ENCODE results near the gene CALML3.

CALML3 gene

GRCh38 chr10:5498791-5499492 lies 25.8 kb upstream of the CALML3 start:
- no peak overlapping the region for H3K4me3 ChIP-seq (ENCODE audit: low read length)
- TF ChIP-seq, protein P1, sequence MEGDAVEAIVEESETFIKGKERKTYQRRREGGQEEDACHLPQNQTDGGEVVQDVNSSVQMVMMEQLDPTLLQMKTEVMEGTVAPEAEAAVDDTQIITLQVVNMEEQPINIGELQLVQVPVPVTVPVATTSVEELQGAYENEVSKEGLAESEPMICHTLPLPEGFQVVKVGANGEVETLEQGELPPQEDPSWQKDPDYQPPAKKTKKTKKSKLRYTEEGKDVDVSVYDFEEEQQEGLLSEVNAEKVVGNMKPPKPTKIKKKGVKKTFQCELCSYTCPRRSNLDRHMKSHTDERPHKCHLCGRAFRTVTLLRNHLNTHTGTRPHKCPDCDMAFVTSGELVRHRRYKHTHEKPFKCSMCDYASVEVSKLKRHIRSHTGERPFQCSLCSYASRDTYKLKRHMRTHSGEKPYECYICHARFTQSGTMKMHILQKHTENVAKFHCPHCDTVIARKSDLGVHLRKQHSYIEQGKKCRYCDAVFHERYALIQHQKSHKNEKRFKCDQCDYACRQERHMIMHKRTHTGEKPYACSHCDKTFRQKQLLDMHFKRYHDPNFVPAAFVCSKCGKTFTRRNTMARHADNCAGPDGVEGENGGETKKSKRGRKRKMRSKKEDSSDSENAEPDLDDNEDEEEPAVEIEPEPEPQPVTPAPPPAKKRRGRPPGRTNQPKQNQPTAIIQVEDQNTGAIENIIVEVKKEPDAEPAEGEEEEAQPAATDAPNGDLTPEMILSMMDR (IDR thresholded peaks at IDR 0.05; ENCODE audit: insufficient read depth, low read depth, low read length, missing control alignments): no peak
- DNase-seq (ENCODE audit: low read depth): no peak

- H3K4me3 ChIP-seq (ENCODE audit: low read length): no peak within 1 kb of the TSS
- no peak for DNase-seq (ENCODE audit: low read depth)
- TF ChIP-seq, protein P1 (IDR thresholded peaks at IDR 0.05; ENCODE audit: insufficient read depth, low read depth, low read length, missing control alignments): no peak
Observed at GRCh38 chr10:5499493-5500140, 25.1 kb upstream of the CALML3 start, which contains the start of gene CALML5. TSS of gene CALML5 (minus strand) at chr10:5499570. CDS start at chr10:5499438, 132 bp downstream.

DNA sequence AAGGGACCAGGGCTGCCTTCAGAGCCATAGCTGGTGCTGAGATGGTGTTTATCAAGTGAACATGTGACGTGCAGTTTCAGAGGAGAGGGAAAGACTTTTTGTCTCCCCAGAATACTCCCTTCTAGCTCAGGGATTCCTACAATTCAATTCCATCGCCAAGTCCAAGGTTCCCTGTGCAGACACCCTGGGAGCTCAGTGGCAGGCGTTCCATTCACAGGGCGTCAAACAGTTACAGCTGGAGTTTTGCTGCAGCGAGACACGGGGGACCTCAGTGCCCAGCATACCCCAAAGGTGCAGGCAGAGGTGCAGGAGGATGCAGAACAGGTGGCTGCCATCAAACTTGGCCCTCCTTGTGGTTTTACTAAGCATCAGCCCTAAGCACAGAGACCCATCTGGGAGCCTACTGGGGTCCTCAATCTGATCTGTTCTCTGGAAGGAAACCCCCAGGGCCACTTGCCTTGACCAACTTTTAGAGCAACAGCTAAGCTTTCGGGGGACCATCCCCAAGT lies 24.5 kb upstream of the CALML3 start:
- TF ChIP-seq, protein P1 (IDR thresholded peaks at IDR 0.05; ENCODE audit: insufficient read depth, low read depth, low read length, missing control alignments): no peak
- H3K4me3 ChIP-seq (ENCODE audit: low read length): no peak overlapping the region
- no peak for DNase-seq (ENCODE audit: low read depth)

GRCh38 chr10:5500910-5501309 lies 23.9 kb upstream of the CALML3 start:
- no peak overlapping the region for H3K4me3 ChIP-seq (ENCODE audit: low read length)
- no peak for DNase-seq (ENCODE audit: low read depth)
- TF ChIP-seq, protein P1 (IDR thresholded peaks at IDR 0.05; ENCODE audit: insufficient read depth, low read depth, low read length, missing control alignments): no peak

DNA sequence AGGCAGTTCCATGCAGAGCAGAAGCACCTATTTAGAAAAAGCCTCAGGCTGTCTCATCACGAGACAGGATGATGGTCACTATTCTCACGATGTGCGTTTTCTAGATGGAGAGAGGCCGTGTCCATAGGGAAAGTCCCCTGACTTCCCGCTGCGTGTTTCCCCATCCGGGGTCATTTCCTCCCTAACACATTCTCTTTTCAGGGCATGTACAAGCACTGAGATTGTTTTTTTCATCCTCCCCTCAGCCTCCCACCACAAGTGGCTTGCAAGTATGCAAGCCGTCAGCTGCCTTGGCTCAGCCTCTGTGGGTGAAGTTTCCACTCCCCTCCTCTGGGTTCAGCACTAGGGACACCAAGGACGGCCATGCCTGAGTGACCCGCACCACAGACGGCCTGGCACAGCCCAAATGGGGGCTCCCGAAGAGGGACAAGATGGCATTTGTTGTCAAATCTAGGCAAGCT lies 22.7 kb upstream of the CALML3 start:
- no peak for DNase-seq (ENCODE audit: low read depth)
- TF ChIP-seq, protein P1 (IDR thresholded peaks at IDR 0.05; ENCODE audit: insufficient read depth, low read depth, low read length, missing control alignments): no peak
- no peak overlapping the region for H3K4me3 ChIP-seq (ENCODE audit: low read length)

DNA sequence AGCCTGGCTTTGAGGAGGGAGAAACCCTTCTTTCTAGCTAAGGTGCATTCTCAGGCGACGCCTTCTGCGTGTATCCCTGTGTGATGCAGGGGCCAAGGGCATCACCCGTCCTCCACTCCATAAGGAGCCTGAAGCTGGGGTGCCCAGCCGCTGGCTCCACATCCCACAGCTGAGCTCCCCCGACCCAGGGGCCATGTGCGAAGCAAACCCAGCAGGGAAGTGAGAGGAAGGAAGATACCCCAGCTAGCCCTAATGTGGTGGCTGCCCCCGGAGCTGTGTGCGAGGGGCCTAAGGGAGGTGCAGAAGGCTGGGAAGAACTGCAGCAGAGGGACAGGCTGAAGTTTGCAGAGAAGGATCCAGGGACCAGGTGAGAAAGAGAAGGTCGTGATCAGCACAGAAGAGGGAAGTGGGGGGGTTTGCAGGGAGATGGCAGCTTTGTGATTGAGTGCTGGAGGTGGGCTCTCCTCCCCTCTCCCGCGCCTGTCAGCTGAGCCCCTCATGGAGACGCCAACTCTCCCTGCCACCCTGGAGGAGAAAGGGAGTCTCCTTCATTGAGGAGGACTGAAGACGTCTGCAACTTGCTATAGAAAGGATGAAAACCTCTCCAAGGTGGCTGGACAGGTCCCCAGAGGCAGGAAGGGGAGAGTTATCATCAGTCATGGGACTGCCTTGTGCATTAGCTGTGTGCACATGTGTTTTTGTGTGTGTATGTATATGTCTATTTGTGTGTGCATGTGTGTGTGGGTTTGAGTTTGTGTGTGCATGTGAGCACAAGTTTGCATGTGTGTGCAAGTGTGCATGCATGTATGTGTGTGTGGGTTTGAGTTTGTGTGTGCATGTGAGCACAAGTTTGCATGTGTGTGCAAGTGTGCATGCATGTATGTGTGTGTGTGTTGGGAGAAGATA lies 21.9 kb upstream of the CALML3 start:
- no peak overlapping the region for H3K4me3 ChIP-seq (ENCODE audit: low read length)
- DNase-seq (ENCODE audit: low read depth): no peak
- TF ChIP-seq, protein P1 (IDR thresholded peaks at IDR 0.05; ENCODE audit: insufficient read depth, low read depth, low read length, missing control alignments): no peak
